Measurements from ENCODE around the gene EVA1A.

GRCh38 chr2:75570024-75570947 is 9.5 kb upstream of the EVA1A start:
- TF ChIP-seq ZNF274 (IDR thresholded peaks at IDR 0.05; ENCODE audit: low read depth, low read length) (no peak), YY1 (IDR thresholded peaks at IDR 0.05; ENCODE audit: insufficient read depth, insufficient read length) (no peak), SUZ12 (IDR thresholded peaks at IDR 0.05; ENCODE audit: extremely low read depth, insufficient read depth, insufficient read length) (no peak)

Data from NT2/D1 (cell line).